Skin epidermis (tissue), 12 donors: ENCODE measurements around the gene SLC5A1.

Experiments
- H3K27ac ChIP-seq, 21 experiments: fragments of 200-600 bp; sonication (generic) in 11 of 21; one replicate each; pipeline ENCODE4 v1.5.0; 2020; ENCODE audit warnings: mild to moderate bottlenecking in 3 of 21, inconsistent platforms in 2 of 21, moderate library complexity in 2 of 21
- H3K4me3 ChIP-seq, 7 experiments: fragments of 200-600 bp; sonication (generic) in 2 of 7; one replicate each; pipeline ENCODE4 v1.5.0; 2020; ENCODE audit warnings: inconsistent platforms in 2 of 7, mild to moderate bottlenecking in 2 of 7, moderate library complexity in 1 of 7

SLC5A1 gene

DNA sequence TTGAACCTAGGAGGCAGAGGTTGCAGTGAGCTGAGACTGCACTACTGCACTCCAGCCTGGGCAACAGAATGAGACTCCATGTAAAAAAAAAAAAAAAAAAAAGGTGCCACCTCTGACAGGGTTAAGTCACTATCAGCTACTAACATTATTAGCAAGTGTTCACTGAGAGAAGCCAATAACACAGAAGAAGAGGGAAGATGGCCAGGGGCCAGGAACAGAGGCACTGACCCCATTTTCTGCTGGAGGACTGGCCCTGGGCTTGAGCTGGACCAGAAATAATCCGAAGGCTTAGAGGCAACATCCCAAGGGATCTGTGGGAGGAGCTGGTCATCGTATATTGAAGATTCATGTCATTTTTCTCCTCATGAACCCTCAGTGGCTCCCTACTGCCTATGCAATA lies 5.0 kb downstream of the SLC5A1 start:
- H3K27ac ChIP-seq, result no peak overlapping the region
- H3K4me3 ChIP-seq, result no peak overlapping the region

GRCh38 chr22:32050678-32051515 lies 7.8 kb downstream of the SLC5A1 start:
- peak overlapping the region in 18 of 21 experiments; percentile 10 to 73 (median 52) for H3K27ac ChIP-seq
- H3K4me3 ChIP-seq, result no peak overlapping the region

- Histone ChIP-seq H3K27ac (peak overlapping the region in 1 of 21 experiments; percentile 31), H3K4me3 (no peak overlapping the region)
These were observed 9.2 kb downstream of the SLC5A1 start for GRCh38 chr22:32052244-32052643.

DNA sequence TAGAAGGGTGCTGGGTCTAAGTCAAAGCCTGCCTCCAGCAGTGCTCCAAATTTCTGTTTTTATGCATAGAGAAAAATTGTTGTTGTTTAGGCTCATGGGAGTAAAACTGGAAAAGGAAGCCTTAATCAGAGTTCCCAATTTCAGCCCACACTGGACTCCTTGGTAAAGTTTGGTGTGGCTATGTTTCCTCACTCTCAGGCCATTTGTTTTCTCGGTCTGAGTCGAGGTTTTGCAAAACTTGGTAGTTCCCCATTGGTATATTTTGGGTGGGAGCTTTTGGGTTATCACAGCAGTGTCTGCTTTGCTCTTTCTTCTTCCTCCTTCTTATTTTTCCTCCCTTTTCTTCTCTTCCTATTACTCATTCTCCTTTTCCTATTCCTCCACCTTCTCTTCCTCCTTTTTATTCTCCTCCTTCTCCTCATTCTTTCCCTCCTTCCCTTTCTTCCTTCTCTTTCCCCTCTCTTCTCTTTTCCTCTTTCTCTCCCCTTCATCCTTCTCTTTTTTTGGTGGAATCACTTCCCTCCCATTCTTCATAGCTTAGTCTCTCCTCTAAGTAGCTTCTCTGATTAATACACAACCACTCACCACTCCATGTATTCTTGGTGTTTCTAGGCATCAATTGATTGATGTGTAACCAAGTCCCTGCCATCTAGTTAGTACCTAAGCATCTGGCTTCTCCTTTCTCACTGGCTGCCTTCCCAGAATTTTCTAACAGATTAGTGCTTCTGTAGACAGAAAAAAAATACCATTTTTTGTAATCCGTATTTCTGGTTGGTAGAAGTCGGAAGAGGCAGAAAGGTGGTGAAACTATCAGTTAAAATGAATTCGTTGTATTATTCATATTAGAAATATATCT lies 10.1 kb downstream of the SLC5A1 start:
- Histone ChIP-seq H3K4me3 (no peak overlapping the region), H3K27ac (no peak overlapping the region)

GRCh38 chr22:32055069-32055468 lies 12.0 kb downstream of the SLC5A1 start:
- Histone ChIP-seq H3K4me3 (no peak overlapping the region), H3K27ac (no peak overlapping the region)

DNA sequence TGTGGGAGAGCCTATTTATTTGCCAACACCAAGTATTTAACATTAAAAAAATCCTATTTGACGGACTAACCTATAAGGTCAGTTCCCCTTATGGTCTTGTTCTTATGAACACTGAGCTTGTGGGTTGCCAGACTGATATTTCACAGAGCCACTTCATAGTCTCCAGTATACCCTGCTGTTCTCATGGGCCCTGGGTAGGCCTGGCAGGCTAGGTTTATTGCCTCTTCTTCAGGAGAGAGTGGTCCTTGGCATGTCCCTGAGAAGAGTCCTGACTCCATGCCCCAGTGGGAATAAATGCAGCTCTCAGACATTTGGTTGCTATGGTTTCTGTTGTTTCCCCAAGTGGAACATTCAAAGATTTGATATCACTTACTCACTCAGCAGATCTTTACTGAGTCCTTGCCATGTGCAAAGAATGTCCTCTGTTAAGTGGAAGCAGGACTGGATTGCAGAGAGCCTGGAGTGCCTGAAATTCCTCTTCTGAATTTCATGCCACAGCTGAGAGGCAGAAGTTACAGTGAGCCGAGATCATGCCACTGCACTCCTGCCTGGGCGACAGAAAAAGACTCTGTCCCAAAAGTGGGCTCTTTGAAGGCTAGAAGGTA lies 15.7 kb downstream of the SLC5A1 start:
- Histone ChIP-seq H3K27ac (peak overlapping the region in 1 of 21 experiments; percentile 10), H3K4me3 (no peak overlapping the region)

DNA sequence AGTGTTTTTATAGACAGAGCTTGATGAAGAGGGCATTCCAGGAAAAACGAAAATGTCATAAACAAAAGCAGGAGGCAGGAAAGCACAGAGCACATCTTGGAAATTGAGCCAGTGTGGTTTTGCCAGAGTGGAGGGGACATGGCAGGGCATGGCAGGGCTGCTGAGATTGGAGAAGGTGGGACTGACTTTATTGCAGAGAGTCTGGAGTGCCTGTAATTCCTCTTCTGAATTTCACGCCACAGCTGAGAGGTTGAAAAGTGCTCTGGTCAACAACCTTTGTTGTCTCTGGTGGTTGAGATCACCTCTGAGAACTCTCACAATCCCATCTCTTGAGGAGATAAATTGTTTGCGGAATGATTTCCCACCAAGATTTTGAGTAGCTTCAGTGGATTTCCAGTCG lies 16.4 kb downstream of the SLC5A1 start:
- H3K4me3 ChIP-seq, result no peak overlapping the region
- H3K27ac ChIP-seq, result peak overlapping the region in 1 of 21 experiments; percentile 10

GRCh38 chr22:32063701-32064100 lies 20.6 kb downstream of the SLC5A1 start:
- H3K4me3 ChIP-seq, result no peak overlapping the region
- H3K27ac ChIP-seq, result no peak overlapping the region

GRCh38 chr22:32066820-32067219 lies 23.8 kb downstream of the SLC5A1 start:
- Histone ChIP-seq H3K27ac (no peak overlapping the region), H3K4me3 (no peak overlapping the region)

DNA sequence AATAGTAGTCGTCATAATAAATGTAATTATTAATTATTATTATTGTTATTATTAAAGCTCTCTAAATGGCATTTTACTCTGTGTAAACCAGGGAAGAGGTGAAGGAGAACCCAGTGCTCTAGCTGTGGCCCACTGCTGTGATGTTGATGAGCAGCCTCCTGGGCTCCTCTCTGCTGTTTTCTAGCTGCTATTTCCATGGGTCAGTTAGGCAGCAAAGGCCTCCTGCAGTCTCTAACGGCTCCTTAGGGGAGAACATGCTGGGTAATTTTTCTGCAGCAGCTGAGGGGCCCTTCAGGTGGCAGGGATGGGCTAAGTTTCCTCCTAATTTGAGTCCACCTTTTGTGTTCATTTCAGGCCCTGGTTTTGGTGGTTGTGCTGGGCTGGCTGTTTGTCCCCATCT lies 24.6 kb downstream of the SLC5A1 start:
- H3K27ac ChIP-seq, result no peak overlapping the region
- no peak overlapping the region for H3K4me3 ChIP-seq

DNA sequence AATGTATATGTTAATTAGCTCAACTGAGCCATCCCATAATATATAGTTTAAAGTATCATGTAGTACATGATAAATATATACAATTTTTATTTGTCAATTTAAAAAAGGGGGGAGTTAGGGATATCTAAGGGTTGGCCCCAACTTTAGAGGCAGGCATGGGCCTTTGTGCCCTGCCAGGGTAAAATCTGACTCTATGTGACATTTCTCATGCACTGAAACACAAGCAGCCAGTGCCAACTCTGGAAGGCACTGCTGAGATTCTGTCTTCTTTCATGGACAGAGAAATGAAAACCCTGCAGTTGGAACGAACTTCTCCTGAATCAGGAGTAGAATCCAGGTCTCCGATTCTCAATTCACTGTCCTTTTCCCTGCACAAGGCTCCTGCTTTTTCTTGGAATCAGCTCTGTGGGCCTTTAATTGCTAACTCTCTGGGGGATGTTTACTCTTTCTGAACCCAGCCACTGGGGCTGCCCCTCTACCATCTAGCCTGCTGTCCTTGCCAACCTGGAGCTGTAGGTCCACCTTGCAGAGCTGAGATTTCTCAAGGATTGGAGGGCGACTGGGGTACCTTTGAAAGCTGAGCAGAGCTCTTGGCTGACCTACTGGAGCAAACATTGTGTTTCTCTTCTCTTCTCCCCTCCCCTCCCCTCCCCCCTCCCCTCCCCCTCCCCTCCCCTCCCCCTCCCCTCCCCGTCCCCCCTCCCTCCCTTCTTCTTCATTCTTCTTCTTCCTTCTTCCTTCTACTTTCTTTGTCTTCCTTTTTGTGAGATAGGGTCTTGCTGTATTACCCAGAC lies 26.7 kb downstream of the SLC5A1 start:
- no peak overlapping the region for H3K4me3 ChIP-seq
- no peak overlapping the region for H3K27ac ChIP-seq

DNA sequence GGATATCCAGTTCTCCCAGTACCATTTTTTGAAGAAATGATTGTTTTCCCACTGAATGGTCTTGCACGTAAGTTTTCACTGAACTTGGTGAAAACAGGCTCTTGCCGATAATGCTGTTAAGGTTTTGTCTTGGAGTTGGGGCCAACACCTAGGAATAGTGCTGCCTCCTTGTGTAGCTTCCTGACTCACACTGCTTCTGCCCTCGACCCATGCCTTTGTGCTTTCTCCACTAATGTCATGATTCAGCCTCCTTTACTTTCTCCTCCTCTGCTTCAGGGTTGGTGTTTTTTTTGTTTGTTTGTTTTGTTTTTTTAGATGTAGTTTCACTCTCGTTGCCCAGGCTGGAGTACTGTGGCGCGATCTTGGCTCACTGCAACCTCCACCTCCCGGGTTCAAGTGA lies 30.2 kb downstream of the SLC5A1 start:
- no peak overlapping the region for H3K27ac ChIP-seq

GRCh38 chr22:32073823-32074380 lies 30.8 kb downstream of the SLC5A1 start:
- Histone ChIP-seq H3K4me3 (no peak overlapping the region), H3K27ac (no peak overlapping the region)

More for the DNA sequence above, 30.2 kb downstream of the SLC5A1 start:
- no peak overlapping the region for H3K4me3 ChIP-seq

- Histone ChIP-seq H3K27ac (no peak overlapping the region), H3K4me3 (no peak overlapping the region)
These were observed 33.1 kb downstream of the SLC5A1 start for GRCh38 chr22:32075997-32076760.

DNA sequence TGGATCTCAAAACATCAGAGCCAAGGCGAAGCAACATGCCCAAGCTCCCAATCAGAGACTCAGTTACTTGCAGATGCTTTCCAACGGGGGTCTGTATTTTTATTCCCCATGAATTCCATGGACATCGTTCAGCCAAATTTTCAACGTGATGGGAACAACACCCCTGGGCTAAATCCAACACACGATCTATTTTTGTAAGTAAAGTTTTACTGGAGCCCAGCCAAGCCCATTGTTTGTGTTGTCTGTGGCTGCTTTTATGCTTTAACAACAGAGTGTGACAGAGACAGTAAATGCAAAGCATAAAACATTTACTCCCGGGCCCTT lies 33.7 kb downstream of the SLC5A1 start:
- H3K4me3 ChIP-seq, result no peak overlapping the region
- peak overlapping the region in 1 of 21 experiments; percentile 34 for H3K27ac ChIP-seq

GRCh38 chr22:32077151-32077550 lies 34.1 kb downstream of the SLC5A1 start:
- Histone ChIP-seq H3K27ac (peak overlapping the region in 1 of 21 experiments; percentile 34), H3K4me3 (no peak overlapping the region)

DNA sequence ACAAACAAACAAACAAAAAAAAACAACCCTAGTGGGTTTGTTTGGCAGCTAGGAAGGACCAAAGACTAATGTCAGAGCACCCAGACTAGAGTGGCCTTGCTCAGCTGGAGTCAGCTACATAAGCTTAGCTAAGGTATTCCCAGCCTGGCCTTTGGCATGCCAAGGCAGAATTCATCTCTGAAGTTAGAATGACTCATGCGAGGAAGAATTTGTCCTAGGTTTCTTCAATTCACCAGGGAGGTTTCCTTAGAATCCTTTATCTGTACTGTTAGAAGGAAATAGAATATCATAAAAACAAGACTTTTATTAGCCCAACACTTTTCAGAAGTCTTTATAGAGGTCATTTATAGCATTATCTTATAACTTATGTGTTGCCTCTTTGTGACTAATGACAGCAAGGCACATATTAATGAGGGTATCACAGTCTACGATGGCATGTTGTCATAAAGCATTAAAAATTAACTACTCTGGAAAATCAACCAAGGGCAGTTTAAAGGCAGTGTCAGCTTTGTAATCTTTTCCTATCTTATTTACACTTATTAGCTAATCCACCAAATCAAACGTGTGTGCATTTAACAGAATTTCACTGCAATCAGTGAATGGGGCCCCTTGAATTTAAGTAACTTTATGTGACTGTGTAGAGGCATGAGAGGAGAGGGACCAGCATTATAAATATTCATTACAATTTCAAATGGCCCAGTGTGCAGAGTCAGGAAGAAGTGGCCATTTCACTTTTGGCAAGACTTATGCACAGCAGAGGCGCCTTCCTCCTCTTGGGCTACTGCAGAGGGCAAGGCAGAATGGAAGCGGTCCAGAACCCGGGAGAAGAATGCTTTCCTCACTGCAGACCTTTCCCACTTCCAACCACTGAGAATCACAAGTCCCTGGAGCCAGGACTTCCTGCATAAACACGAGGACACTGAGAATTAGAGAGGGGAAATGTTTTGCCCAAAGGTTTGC lies 36.3 kb downstream of the SLC5A1 start:
- Histone ChIP-seq H3K27ac (no peak overlapping the region), H3K4me3 (no peak overlapping the region)

DNA sequence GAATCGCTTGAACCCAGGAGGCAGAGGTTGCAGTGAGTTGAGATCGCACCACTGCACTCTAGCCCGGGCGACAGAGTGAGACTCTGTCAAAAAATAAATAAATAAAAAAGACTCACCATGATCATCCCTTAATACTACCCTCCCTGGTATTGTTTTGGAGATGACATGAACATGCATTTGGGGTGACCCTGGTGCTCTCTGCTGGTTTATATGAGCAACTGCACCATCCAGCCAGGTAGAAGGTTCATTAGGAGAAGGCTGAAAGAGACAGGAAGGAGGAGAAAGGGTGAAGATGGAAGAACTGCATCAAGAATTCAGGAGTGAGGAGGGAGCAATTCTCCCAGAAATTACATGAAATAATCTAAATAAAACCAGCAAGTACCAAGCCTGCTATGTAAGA lies 37.8 kb downstream of the SLC5A1 start:
- Histone ChIP-seq H3K27ac (no peak overlapping the region), H3K4me3 (no peak overlapping the region)
